Measurements from ENCODE around the gene CNTNAP2.
"Not testable (repeated sequence)": the region's sequence is repeated elsewhere in the genome, so short reads cannot be mapped to it uniquely, and the experiment has no call there.

CNTNAP2 gene

GRCh38 chr7:148303295-148304082 lies 2186.9 kb downstream of the CNTNAP2 start:
- no peak for DNase-seq

DNA sequence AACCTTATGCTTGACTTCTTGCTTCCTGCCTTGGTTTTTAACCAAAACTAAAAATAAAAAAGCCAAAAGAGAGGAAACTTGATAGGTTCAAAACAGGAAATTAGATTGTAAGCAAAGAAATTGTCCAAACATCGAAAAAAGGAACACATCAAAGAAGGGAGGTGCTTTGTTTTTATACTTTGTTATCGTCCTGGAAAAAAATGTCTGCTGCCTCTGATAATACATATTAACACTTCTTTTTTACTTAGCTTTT lies 2187.4 kb downstream of the CNTNAP2 start:
- DNase-seq, result no peak

- DNase-seq, result no peak
Observed at GRCh38 chr7:148304456-148304855, 2187.9 kb downstream of the CNTNAP2 start.

- DNase-seq, result no peak
Observed at GRCh38 chr7:148306759-148307158, 2190.2 kb downstream of the CNTNAP2 start.

DNA sequence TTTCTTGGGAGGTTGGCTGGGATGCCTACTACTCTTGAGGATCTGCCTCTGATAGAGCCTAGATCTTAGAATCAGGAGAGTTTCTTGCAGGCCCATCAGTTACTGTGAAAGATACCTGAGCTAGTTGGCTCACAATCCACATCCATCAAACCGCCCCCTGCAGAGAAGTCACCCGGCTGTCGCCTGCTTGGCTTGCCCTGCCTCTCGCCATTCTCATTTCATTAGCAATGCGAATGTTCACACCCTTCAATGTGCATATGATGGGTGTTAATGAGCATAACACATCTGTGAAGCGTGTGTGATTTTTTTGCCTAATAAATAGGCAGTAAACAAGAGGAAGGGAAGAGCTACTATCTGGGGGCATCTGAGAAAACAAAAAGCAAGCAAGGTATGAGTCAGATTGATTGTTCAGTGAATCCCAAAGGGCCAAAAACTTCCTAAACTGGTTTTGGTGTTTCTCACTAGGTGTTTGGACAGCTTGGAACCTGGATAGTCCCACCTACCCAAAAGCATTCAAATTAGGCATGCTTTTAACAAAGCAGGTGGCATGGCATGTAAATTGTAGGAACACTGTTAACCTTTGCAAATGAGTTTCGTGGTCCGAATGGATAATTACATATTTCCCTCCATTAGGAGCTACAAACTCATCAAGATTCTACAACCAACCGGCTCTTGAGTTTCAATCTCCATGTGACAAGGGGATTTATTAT lies 2201.7 kb downstream of the CNTNAP2 start:
- no peak for DNase-seq

GRCh38 chr7:148318838-148319237 lies 2202.2 kb downstream of the CNTNAP2 start:
- DNase-seq, result no peak

GRCh38 chr7:148319316-148319808 lies 2202.8 kb downstream of the CNTNAP2 start:
- DNase-seq, result no peak

GRCh38 chr7:148325208-148325607 lies 2208.6 kb downstream of the CNTNAP2 start:
- DNase-seq, result no peak

DNA sequence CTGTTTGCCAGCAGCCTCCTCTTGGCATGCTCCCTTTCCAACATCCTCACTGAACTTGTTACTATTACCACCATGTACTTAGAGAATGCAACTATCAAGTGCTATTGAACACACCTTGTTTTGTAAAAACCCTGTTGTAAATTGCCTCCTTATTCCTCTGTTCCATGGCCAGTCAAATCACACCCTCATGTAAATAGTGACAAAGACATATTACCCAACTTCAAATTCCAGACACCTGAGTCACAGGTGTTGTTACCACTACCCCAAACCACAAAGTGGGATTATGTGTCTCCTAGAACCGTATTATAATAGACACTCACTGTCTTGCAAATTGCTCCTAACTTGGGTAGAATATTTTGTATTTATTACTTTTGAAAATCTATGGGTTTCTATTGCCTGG lies 2210.8 kb downstream of the CNTNAP2 start:
- no peak for DNase-seq

GRCh38 chr7:148328906-148329305 lies 2212.3 kb downstream of the CNTNAP2 start:
- DNase-seq, result no peak

GRCh38 chr7:148330124-148330818 lies 2213.7 kb downstream of the CNTNAP2 start:
- DNase-seq, result no peak

DNA sequence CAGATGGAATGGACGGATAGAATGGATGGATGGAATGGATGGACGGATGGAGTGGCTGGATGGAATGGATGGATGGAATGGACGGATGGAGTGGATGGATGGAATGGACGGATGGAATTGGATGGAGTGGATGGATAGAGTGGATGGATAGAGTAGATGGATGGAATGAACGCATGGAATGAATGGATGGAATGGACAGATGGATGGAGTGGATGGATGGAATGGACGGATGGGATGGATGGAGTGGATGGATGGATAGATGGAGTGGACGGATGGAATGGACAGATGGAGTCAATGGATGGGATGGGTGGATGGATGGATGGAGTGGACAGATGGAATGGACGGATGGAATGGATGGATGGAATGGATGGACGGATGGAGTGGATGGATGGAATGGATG lies 2214.2 kb downstream of the CNTNAP2 start:
- DNase-seq, result no peak

- DNase-seq, result not testable (repeated sequence)
Observed at GRCh38 chr7:148331456-148331855, 2214.9 kb downstream of the CNTNAP2 start.

- no peak for DNase-seq
Observed at GRCh38 chr7:148332191-148333186, 2215.9 kb downstream of the CNTNAP2 start.

GRCh38 chr7:148334441-148334956 lies 2217.9 kb downstream of the CNTNAP2 start:
- no peak for DNase-seq

GRCh38 chr7:148334959-148335577 lies 2218.5 kb downstream of the CNTNAP2 start:
- no peak for DNase-seq

DNA sequence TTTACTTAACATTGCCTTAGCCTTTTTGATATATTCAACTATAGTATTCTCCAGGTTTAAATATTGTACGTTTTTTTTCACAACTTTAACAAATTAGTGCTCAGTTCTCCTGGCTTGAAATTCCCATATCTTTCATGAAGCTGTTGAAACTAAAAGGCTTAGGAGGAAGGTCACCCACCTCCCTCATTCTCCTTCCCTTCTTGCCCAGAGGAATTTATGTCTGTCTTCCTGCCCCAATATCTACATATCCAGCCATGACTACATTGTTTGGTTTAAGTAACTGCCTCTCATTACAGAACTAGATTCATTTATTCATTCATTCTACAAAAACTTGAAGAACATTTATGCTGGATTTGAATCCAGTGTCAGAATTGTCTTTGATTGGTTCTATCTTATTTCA lies 2219.2 kb downstream of the CNTNAP2 start:
- no peak for DNase-seq

DNA sequence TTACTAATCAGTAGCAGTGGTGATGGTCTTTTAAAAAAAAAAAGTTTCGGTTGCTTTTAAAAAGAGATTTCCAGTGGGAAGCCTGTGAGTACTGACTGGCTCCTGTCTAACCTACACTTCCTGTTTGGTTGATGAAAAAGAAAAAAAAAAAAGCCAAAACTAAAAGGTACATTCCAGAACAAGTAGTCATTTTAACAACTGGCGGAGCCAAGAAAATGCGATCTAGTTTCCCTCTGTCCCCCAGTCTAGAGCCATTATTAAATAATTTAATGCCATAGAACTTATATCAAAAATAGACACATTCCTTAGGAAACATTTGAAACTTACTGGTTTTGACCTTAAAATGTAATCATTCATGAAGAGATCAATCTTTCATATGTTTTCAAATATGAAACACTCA lies 2219.8 kb downstream of the CNTNAP2 start:
- no peak for DNase-seq

DNA sequence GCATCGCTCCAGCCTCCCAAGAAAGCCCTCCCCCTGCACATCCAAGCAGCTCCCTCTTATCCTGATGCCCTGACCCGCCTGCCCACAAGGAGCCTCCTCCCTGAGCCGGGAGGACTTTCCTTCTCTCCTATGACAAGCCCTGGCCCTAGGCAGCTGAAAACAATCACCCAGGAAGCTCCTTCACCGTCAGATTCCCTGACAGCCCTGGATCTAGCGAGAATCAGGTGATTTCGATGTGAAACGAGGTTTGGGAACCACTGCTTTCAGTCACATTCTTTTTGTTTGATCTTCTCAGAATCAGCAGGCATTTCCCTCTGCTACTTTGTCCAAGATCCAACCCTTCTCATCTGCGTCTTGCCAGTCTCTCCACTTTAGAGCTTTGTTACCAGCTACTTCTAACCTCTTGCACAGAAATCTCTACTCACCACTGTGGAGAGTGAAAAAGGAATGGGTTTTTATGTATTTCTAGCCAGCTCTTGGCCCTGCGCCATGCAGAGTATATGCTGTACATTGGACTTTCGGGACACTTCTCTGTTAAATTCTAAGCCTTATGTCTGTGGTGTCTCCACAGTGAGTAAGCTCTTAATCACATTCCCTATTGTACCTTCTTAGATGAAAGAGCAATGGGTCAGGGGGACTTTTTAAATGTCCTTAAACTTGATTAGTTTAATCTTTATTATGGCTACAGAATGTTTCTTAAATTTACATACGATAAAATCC lies 2220.8 kb downstream of the CNTNAP2 start:
- no peak for DNase-seq

- DNase-seq, result no peak
Observed at GRCh38 chr7:148337995-148338747, 2221.6 kb downstream of the CNTNAP2 start.

Data from Kasumi-1 (cell line).